GM12878 (cell line): ENCODE measurements around the gene GSE1. TPM values are rescaled to one million over a fixed set of nuclear protein-coding genes. Genes with fewer than 3 reads are reported as not detected.

Experiments used
- CTCF ChIP-seq, 3 experiments: IDR thresholded peaks in 2 of 3; conservative IDR thresholded peaks in 1 of 3; 2 replicates each; pipeline ENCODE4 v1.5.1; 2011; ENCODE audit warnings: low read depth in 3 of 3, low read length in 3 of 3, mild to moderate bottlenecking in 3 of 3, control low read depth in 2 of 3, moderate library complexity in 2 of 3, inconsistent platforms in 1 of 3, mixed read lengths in 1 of 3; ENCODE audit not compliant: control insufficient read depth in 2 of 3, insufficient read depth in 1 of 3; ENCODE audit errors: extremely low read depth in 1 of 3
- polyA plus RNA-seq, 11 experiments: library from polyadenylated mRNA; depleted of rRNA in 4 of 11; unstranded in 6 of 11; stranded (reverse) in 5 of 11; fragments of >200 nt; fragmentation: Nextera tagmentation in 4 of 11; fragmentation: Illumina TruSeq in 1 of 11; extraction: Ambion mirVana in 4 of 11; extraction: Trizol in 1 of 11; gene quantifications; 1 replicate in 1 of 11; 2 replicates in 10 of 11; pipeline versions ENCODE4 v1.2.1 to v1.2.3, GENCODE V29; 2011 to 2016; ENCODE audit warnings: inconsistent platforms in 2 of 11, missing spikeins in 2 of 11, low read depth in 1 of 11
- total RNA-seq, 4 experiments: library from RNA; depleted of rRNA in 3 of 4; stranded (reverse); fragments of >200 nt in 3 of 4; fragmentation: Illumina TruSeq in 1 of 4; extraction: Trizol in 1 of 4; gene quantifications; 2 replicates each; pipeline versions ENCODE4 v1.2.1 to v1.2.3, GENCODE V29; 2013 to 2021
- TF ChIP-seq, protein P1 (sequence below): IDR thresholded peaks from 2 replicates; pipeline ENCODE4 v1.6.1; 2012; ENCODE audit warnings: low read length, inconsistent platforms
- TF ChIP-seq, protein P2 (sequence below): IDR thresholded peaks from 2 replicates; pipeline ENCODE4 v1.6.1; 2012; ENCODE audit warnings: mild to moderate bottlenecking, low read depth, low read length

Gene GSE1
- total and polyA plus RNA-seq, 10 of the 15 experiments (the other 5 are each of a cell fraction or from before 2014, with no cell fraction given): 4.6 to 58.7 (median 18.2) TPM

GRCh38 chr16:85719605-85720301 is 106.6 kb downstream of the GSE1 start (continued):
- TF ChIP-seq, protein P1, sequence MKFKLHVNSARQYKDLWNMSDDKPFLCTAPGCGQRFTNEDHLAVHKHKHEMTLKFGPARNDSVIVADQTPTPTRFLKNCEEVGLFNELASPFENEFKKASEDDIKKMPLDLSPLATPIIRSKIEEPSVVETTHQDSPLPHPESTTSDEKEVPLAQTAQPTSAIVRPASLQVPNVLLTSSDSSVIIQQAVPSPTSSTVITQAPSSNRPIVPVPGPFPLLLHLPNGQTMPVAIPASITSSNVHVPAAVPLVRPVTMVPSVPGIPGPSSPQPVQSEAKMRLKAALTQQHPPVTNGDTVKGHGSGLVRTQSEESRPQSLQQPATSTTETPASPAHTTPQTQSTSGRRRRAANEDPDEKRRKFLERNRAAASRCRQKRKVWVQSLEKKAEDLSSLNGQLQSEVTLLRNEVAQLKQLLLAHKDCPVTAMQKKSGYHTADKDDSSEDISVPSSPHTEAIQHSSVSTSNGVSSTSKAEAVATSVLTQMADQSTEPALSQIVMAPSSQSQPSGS: no peak
- no peak for TF ChIP-seq CTCF (IDR thresholded peaks at IDR 0.05 in 2 of 3, conservative IDR thresholded peaks at IDR 0.05 in 1 of 3; ENCODE audit: control insufficient read depth in 2 of 3, extremely low read depth in 1 of 3, insufficient read depth in 1 of 3, low read depth in 3 of 3, low read length in 3 of 3)
- TF ChIP-seq, protein P2, sequence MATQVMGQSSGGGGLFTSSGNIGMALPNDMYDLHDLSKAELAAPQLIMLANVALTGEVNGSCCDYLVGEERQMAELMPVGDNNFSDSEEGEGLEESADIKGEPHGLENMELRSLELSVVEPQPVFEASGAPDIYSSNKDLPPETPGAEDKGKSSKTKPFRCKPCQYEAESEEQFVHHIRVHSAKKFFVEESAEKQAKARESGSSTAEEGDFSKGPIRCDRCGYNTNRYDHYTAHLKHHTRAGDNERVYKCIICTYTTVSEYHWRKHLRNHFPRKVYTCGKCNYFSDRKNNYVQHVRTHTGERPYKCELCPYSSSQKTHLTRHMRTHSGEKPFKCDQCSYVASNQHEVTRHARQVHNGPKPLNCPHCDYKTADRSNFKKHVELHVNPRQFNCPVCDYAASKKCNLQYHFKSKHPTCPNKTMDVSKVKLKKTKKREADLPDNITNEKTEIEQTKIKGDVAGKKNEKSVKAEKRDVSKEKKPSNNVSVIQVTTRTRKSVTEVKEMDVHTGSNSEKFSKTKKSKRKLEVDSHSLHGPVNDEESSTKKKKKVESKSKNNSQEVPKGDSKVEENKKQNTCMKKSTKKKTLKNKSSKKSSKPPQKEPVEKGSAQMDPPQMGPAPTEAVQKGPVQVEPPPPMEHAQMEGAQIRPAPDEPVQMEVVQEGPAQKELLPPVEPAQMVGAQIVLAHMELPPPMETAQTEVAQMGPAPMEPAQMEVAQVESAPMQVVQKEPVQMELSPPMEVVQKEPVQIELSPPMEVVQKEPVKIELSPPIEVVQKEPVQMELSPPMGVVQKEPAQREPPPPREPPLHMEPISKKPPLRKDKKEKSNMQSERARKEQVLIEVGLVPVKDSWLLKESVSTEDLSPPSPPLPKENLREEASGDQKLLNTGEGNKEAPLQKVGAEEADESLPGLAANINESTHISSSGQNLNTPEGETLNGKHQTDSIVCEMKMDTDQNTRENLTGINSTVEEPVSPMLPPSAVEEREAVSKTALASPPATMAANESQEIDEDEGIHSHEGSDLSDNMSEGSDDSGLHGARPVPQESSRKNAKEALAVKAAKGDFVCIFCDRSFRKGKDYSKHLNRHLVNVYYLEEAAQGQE: no peak
- TF ChIP-seq, all 136 proteins: peak for 0
